HL-60 (cell line): ENCODE results near the gene PLCH2.

Experiments used
- DNase-seq, 2 experiments: peaks; one replicate each; pipeline ENCODE4 v3.0.0-alpha.2; 2010 to 2020; ENCODE audit warnings: low read depth in 1 of 2, low spot score in 1 of 2
- H3K27ac ChIP-seq: fragments of 250-450 bp; sonication (Bioruptor Pico); replicated peaks from 2 replicates; pipeline ENCODE4 v1.5.1; 2020; ENCODE audit warnings: mild to moderate bottlenecking, moderate library complexity
- H3K27me3 ChIP-seq: fragments of 250-450 bp; sonication (Bioruptor Pico); 2 replicates; pipeline ENCODE4 v1.5.1; 2021; ENCODE audit warnings: mild to moderate bottlenecking, moderate library complexity; ENCODE audit not compliant: insufficient read depth, poor library complexity, severe bottlenecking
- H3K4me3 ChIP-seq: replicated peaks from 2 replicates; pipeline ENCODE4 v1.5.1; 2011; ENCODE audit warnings: mild to moderate bottlenecking, control low read depth, low read length; ENCODE audit not compliant: insufficient read depth
- GABPA ChIP-seq: IDR thresholded peaks from 2 replicates; pipeline ENCODE4 v1.6.1; 2012; ENCODE audit warnings: low read depth
- POLR2AphosphoS5 ChIP-seq: IDR thresholded peaks from 2 replicates; pipeline ENCODE4 v1.6.1; 2012; ENCODE audit warnings: low read depth
- SPI1 ChIP-seq: IDR thresholded peaks from 2 replicates; pipeline ENCODE4 v1.6.1; 2012; ENCODE audit warnings: low read depth, mild to moderate bottlenecking, borderline replicate concordance
- TF ChIP-seq, protein P1 (sequence below): IDR thresholded peaks from 2 replicates; pipeline ENCODE4 v1.6.1; 2012; ENCODE audit warnings: low read depth; ENCODE audit not compliant: insufficient replicate concordance
- TF ChIP-seq, protein P2 (sequence below): IDR thresholded peaks from one replicate; pipeline ENCODE4 v1.5.1; 2011; ENCODE audit warnings: low read length, control low read depth, inconsistent platforms; ENCODE audit not compliant: insufficient read depth

Gene PLCH2

DNA sequence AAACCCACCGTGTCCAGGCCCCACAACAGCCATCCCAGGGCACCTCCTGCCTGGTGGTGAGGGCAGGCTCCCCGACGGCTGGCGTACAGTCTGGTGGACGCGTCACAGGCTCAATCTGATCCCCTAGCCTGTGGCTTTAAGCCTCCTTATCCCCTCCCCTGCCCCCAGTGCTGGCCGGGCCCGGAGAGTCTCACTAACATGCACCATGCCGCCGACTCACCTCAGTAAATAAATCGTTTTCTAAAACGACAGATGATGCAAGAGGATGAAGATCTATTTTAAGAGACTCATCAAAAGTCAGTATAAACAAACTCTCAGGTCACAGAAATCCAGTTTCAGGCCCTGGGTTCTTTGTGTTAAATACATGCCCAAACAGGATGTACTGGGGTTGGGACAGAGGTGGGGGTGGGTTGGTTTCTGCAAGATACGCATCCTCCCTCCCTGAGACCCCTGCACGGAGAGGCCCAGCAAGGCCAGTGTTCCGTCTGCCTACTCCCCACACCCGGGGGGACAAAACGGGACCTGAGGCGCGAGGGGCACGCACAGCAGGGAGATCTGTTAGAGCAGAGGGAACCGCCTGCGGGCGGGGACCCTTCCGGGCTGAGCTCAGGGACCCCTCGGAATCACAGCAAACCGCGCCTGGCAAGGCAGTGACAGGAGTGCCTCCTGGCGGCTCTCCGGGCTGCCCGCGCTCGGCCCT, 47.3 kb downstream of the PLCH2 start:
- H3K27ac ChIP-seq = no peak overlapping the region

DNA sequence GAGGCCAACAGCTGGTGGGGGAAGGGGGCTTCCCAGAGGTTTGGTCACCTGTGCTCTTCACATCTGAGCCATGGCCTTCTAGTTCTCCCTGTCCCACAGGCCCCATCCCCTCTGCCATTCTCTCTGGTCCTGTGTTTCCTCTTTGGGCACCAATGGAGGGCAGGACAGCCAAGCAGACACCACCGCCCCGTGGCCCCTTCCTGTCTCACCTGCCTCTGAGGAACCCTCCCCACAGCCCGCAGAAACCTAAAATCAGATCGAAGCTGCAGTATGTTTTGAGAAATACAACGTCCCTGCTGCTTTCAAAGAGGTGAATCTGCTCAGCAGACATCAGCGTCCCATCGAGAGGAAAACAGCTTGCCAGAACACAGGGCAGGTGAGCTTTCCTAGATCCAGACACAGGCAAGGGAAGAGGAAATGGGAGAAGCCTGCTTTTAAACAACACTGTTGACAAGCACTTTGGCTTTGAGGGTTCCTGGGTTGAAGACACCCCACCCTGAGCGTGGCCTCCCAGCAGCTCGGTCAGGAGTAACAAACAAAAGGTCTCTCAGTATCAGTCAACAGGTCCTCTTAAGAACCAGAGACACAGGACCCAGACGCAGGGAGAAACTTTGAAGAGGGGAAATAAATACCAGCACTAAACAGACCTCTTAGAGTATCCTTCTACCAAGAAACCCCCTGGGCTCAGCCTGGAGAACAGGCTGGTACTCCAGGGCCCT, 48.0 kb downstream of the PLCH2 start:
- Histone ChIP-seq H3K27ac (no peak overlapping the region), H3K4me3 (no peak overlapping the region), H3K27me3 (peaks cover 22% of the 10 kb centered on the region)
- TF ChIP-seq, protein P1, sequence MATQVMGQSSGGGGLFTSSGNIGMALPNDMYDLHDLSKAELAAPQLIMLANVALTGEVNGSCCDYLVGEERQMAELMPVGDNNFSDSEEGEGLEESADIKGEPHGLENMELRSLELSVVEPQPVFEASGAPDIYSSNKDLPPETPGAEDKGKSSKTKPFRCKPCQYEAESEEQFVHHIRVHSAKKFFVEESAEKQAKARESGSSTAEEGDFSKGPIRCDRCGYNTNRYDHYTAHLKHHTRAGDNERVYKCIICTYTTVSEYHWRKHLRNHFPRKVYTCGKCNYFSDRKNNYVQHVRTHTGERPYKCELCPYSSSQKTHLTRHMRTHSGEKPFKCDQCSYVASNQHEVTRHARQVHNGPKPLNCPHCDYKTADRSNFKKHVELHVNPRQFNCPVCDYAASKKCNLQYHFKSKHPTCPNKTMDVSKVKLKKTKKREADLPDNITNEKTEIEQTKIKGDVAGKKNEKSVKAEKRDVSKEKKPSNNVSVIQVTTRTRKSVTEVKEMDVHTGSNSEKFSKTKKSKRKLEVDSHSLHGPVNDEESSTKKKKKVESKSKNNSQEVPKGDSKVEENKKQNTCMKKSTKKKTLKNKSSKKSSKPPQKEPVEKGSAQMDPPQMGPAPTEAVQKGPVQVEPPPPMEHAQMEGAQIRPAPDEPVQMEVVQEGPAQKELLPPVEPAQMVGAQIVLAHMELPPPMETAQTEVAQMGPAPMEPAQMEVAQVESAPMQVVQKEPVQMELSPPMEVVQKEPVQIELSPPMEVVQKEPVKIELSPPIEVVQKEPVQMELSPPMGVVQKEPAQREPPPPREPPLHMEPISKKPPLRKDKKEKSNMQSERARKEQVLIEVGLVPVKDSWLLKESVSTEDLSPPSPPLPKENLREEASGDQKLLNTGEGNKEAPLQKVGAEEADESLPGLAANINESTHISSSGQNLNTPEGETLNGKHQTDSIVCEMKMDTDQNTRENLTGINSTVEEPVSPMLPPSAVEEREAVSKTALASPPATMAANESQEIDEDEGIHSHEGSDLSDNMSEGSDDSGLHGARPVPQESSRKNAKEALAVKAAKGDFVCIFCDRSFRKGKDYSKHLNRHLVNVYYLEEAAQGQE = no peak
- no peak for TF ChIP-seq POLR2AphosphoS5
- no peak for TF ChIP-seq GABPA
- TF ChIP-seq, protein P2, sequence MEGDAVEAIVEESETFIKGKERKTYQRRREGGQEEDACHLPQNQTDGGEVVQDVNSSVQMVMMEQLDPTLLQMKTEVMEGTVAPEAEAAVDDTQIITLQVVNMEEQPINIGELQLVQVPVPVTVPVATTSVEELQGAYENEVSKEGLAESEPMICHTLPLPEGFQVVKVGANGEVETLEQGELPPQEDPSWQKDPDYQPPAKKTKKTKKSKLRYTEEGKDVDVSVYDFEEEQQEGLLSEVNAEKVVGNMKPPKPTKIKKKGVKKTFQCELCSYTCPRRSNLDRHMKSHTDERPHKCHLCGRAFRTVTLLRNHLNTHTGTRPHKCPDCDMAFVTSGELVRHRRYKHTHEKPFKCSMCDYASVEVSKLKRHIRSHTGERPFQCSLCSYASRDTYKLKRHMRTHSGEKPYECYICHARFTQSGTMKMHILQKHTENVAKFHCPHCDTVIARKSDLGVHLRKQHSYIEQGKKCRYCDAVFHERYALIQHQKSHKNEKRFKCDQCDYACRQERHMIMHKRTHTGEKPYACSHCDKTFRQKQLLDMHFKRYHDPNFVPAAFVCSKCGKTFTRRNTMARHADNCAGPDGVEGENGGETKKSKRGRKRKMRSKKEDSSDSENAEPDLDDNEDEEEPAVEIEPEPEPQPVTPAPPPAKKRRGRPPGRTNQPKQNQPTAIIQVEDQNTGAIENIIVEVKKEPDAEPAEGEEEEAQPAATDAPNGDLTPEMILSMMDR = no peak
- no peak for TF ChIP-seq SPI1
- no peak for DNase-seq

More for the DNA sequence above, 47.3 kb downstream of the PLCH2 start:
- DNase-seq = no peak
- no peak for TF ChIP-seq POLR2AphosphoS5
- TF ChIP-seq, protein P2 = no peak
- TF ChIP-seq, protein P1 = no peak
- no peak for TF ChIP-seq SPI1
- no peak for TF ChIP-seq GABPA
- no peak overlapping the region for H3K4me3 ChIP-seq
- peaks cover 15% of the 10 kb centered on the region for H3K27me3 ChIP-seq

DNA sequence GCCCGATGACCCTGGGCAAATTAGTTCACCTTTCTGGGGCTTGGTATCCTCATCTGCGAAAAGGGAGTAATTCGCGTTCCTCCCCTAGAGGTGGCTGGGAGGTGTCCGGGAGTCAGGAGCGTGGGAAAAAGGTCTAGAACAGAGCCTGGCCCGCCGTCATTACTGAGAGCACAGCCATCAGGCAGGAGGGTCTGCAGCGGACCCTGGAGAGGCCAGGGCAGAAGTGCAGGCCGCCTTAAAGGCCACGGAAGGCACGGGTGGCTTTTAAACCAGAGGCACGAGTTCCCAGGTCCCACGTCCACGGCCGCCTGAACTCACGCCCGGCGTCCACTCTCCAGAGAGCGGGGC, 49.5 kb downstream of the PLCH2 start:
- peaks cover 30% of the 10 kb centered on the region for H3K27me3 ChIP-seq
- TF ChIP-seq, protein P2 = no peak
- no peak for TF ChIP-seq SPI1
- TF ChIP-seq POLR2AphosphoS5 = no peak
- TF ChIP-seq, protein P1 = no peak
- no peak for TF ChIP-seq GABPA
- no peak for DNase-seq
- H3K4me3 ChIP-seq = peak overlapping the region; percentile 66
- peak overlapping the region; percentile 72 for H3K27ac ChIP-seq
